Subcutaneous adipose tissue (tissue), 4 donors: ENCODE measurements around the gene NPAS3. TPM values are rescaled to one million over a fixed set of nuclear protein-coding genes. Genes with fewer than 3 reads are reported as not detected.

Experiments
- CTCF ChIP-seq: fragments of 450-650 bp; IDR thresholded peaks from one replicate; pipeline ENCODE4 v1.5.1; 2016; ENCODE audit warnings: low read depth, mild to moderate bottlenecking, control low read depth, antibody characterized with exemption, moderate library complexity
- total RNA-seq, 4 donors: library from RNA; depleted of rRNA; stranded (reverse); fragments of >200 nt; gene quantifications; one replicate each; pipeline ENCODE4 v1.1.0, GENCODE V29; 2016

NPAS3 gene
- total RNA-seq, 4 donors from 2014 or later: 0.51 to 1.3 (median 1.0) TPM

GRCh38 chr14:33563901-33564197, 625.2 kb downstream of the NPAS3 start:
- TF ChIP-seq CTCF: no peak

- TF ChIP-seq CTCF: no peak
Observed at GRCh38 chr14:33564774-33565630, 626.3 kb downstream of the NPAS3 start.

GRCh38 chr14:33566082-33566481, 627.4 kb downstream of the NPAS3 start:
- TF ChIP-seq CTCF: no peak

GRCh38 chr14:33567023-33567728, 628.5 kb downstream of the NPAS3 start:
- no peak for TF ChIP-seq CTCF

GRCh38 chr14:33567731-33568130, 629.1 kb downstream of the NPAS3 start:
- TF ChIP-seq CTCF: no peak

- no peak for TF ChIP-seq CTCF
Observed at GRCh38 chr14:33568935-33569579, 630.4 kb downstream of the NPAS3 start.
